Mesendoderm (in vitro differentiated cells): ENCODE results near the gene HES3.

ENCODE experiments used
- DNase-seq: peaks from one replicate; pipeline ENCODE4 v3.0.0; 2013
- H2AK5ac ChIP-seq: 2 replicates; pipeline ENCODE4 v1.6.1; 2013; ENCODE audit warnings: low read length, inconsistent platforms
- H2BK120ac ChIP-seq: 2 replicates; pipeline ENCODE4 v1.6.1; 2013; ENCODE audit warnings: low read depth, mild to moderate bottlenecking, low read length, moderate library complexity, mixed read lengths
- H2BK15ac ChIP-seq: replicated peaks from 2 replicates; pipeline ENCODE4 v1.6.1; 2013; ENCODE audit warnings: low read depth, mild to moderate bottlenecking, moderate library complexity
- H2BK5ac ChIP-seq: 2 replicates; pipeline ENCODE4 v1.6.1; 2013; ENCODE audit warnings: low read length, inconsistent platforms
- H3K18ac ChIP-seq: 2 replicates; pipeline ENCODE4 v1.6.1; 2013; ENCODE audit warnings: mild to moderate bottlenecking, low read length, mixed read lengths
- H3K23ac ChIP-seq: one replicate; pipeline ENCODE4 v1.6.1; 2013; ENCODE audit warnings: low read length
- H3K27ac ChIP-seq: 2 replicates; pipeline ENCODE4 v1.5.1; 2013; ENCODE audit warnings: low read depth, mild to moderate bottlenecking, inconsistent platforms, low read length, moderate library complexity
- H3K27me3 ChIP-seq: 2 replicates; pipeline ENCODE4 v1.6.1; 2013; ENCODE audit warnings: low read length, control low read depth, mild to moderate bottlenecking, inconsistent platforms; ENCODE audit not compliant: insufficient read depth, poor library complexity
- H3K36me3 ChIP-seq: 2 replicates; pipeline ENCODE4 v1.6.1; 2013; ENCODE audit warnings: low read length, inconsistent platforms; ENCODE audit not compliant: control insufficient read depth, insufficient read depth
- H3K4ac ChIP-seq: one replicate; pipeline ENCODE4 v1.6.1; 2013; ENCODE audit warnings: low read depth, mild to moderate bottlenecking, low read length, moderate library complexity
- H3K4me1 ChIP-seq: 2 replicates; pipeline ENCODE4 v1.6.1; 2013; ENCODE audit warnings: low read depth, low read length, inconsistent platforms; ENCODE audit not compliant: control insufficient read depth
- H3K4me2 ChIP-seq: 2 replicates; pipeline ENCODE4 v1.6.1; 2013; ENCODE audit warnings: low read length
- H3K4me3 ChIP-seq: 2 replicates; pipeline ENCODE4 v1.5.1; 2013; ENCODE audit warnings: mild to moderate bottlenecking, low read length
- H3K56ac ChIP-seq: one replicate; pipeline ENCODE4 v1.6.1; 2013; ENCODE audit warnings: low read length
- H3K79me1 ChIP-seq: 2 replicates; pipeline ENCODE4 v1.6.1; 2013; ENCODE audit warnings: low read length, inconsistent platforms
- H3K79me2 ChIP-seq: 2 replicates; pipeline ENCODE4 v1.6.1; 2013; ENCODE audit warnings: mild to moderate bottlenecking, low read length; ENCODE audit not compliant: control insufficient read depth, insufficient read depth
- H3K9ac ChIP-seq: 2 replicates; pipeline ENCODE4 v1.6.1; 2013; ENCODE audit warnings: low read length, inconsistent platforms
- H4K5ac ChIP-seq: one replicate; pipeline ENCODE4 v1.6.1; 2013; ENCODE audit warnings: low read length
- H4K8ac ChIP-seq: one replicate; pipeline ENCODE4 v1.6.1; 2013; ENCODE audit warnings: low read depth, mild to moderate bottlenecking, control low read depth, low read length, moderate library complexity
- WGBS: extraction: QIAGEN DNeasy Blood & Tissue Kit; methylation state at CpG from one replicate; pipeline ENCODE4 v1.1.7; 2013; ENCODE audit warnings: low lambda C conversion rate, missing lambda C conversion rate; ENCODE audit not compliant: insufficient coverage; ENCODE audit errors: extremely low coverage; 5-methylcytosine and 5-hydroxymethylcytosine counted together

Gene HES3

DNA sequence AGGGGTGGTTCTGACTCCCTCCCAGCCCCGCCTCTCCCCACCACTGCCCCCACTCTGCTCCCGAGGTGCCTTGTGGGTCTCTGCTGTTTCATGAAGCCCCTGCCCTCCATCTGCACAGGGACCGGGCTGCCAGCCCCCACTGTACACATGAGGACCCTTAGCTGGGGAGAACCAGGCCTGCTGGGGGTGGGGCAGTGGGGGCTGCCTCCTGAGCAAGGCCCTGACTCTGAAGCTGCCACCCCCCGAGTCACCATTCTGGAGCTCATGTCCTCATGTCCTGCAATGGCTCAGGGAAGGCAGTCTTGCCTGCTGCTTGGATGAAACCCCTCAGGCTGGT, 8.4 kb downstream of the HES3 start:
- no peak overlapping the region for H4K8ac ChIP-seq
- peaks cover 20% of the 10 kb centered on the region for H3K27me3 ChIP-seq
- H3K79me2 ChIP-seq, result no peaks in the 10 kb centered on the region
- H3K4ac ChIP-seq, result no peak overlapping the region
- no peak overlapping the region for H3K27ac ChIP-seq
- no peak overlapping the region for H3K56ac ChIP-seq
- no CpG with 5 or more reads among the region's 4 CpGs for WGBS
- no peak overlapping the region for H3K23ac ChIP-seq
- H3K79me1 ChIP-seq, result no peaks in the 10 kb centered on the region
- H3K18ac ChIP-seq, result no peak overlapping the region
- H2BK15ac ChIP-seq, result no peak overlapping the region
- DNase-seq, result no peak
- H2AK5ac ChIP-seq, result no peak overlapping the region
- H4K5ac ChIP-seq, result no peak overlapping the region
- no peaks in the 10 kb centered on the region for H3K4me1 ChIP-seq
- H2BK120ac ChIP-seq, result no peak overlapping the region
- H2BK5ac ChIP-seq, result no peak overlapping the region
- H3K4me3 ChIP-seq, result no peak overlapping the region
- H3K4me2 ChIP-seq, result no peak overlapping the region
- no peaks in the 10 kb centered on the region for H3K36me3 ChIP-seq
- no peak overlapping the region for H3K9ac ChIP-seq

DNA sequence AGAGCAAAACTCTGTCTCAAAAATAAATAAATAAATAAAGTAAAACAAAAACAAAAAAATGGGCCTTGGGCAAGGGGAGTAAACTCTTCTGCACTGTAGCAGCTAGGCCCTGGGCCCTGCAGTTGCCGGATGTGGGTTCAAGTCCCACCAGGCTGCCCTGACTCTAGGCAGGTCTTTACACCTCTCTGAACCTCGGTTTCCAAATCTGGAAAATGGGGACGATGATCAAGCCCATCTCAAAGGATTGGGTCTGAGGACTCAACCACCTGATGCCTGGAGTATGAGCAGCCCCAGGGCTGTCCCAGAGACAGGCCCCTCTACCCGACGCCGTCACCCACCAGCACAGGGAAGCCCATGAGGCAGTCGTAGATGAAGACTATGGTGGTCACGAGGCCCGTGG, 9.4 kb downstream of the HES3 start:
- no CpG with 5 or more reads among the region's 9 CpGs for WGBS
- H3K23ac ChIP-seq, result no peak overlapping the region

DNA sequence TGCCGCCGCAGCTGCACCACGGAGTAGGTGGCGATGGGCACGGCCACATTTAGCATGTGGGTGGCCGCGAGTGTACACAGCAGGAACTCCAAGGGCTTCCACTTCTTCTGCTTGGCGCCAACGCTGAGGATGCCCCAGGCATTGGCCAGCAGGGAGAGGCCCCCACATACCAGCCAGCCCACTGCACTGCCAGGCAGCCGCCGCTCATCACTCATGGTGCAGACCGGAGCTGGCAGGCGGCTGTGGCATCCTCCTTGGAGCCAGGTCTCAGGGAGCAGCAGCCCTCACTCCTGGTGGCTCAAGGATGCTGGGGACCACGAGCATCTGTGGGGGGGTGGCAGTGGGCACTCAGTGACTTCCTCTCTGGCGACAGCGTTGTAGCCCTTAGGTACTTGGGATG, 10.7 kb downstream of the HES3 start:
- no peak overlapping the region for H3K18ac ChIP-seq
- WGBS, result no CpG with 5 or more reads among the region's 16 CpGs
- H3K27ac ChIP-seq, result no peak overlapping the region
- H3K4ac ChIP-seq, result no peak overlapping the region
- no peak overlapping the region for H3K9ac ChIP-seq
- no peaks in the 10 kb centered on the region for H3K79me1 ChIP-seq
- no peak for DNase-seq
- no peak overlapping the region for H2BK120ac ChIP-seq
- no peaks in the 10 kb centered on the region for H3K4me1 ChIP-seq
- H3K36me3 ChIP-seq, result no peaks in the 10 kb centered on the region
- H3K79me2 ChIP-seq, result no peaks in the 10 kb centered on the region
- no peak overlapping the region for H4K8ac ChIP-seq
- peaks cover 12% of the 10 kb centered on the region for H3K27me3 ChIP-seq
- H3K4me2 ChIP-seq, result no peak overlapping the region
- H4K5ac ChIP-seq, result no peak overlapping the region
- no peak overlapping the region for H3K56ac ChIP-seq
- no peak overlapping the region for H2BK5ac ChIP-seq
- H3K4me3 ChIP-seq, result no peak overlapping the region
- no peak overlapping the region for H2AK5ac ChIP-seq
- H3K23ac ChIP-seq, result no peak overlapping the region
- H2BK15ac ChIP-seq, result no peak overlapping the region

More for the DNA sequence above, 9.4 kb downstream of the HES3 start:
- H2BK120ac ChIP-seq, result no peak overlapping the region
- H3K79me1 ChIP-seq, result no peaks in the 10 kb centered on the region
- DNase-seq, result no peak
- no peak overlapping the region for H4K8ac ChIP-seq
- H3K36me3 ChIP-seq, result no peaks in the 10 kb centered on the region
- no peaks in the 10 kb centered on the region for H3K79me2 ChIP-seq
- no peak overlapping the region for H3K4me3 ChIP-seq
- H3K4me1 ChIP-seq, result no peaks in the 10 kb centered on the region
- H3K4me2 ChIP-seq, result no peak overlapping the region
- H2BK15ac ChIP-seq, result no peak overlapping the region
- peaks cover 20% of the 10 kb centered on the region for H3K27me3 ChIP-seq
- H3K4ac ChIP-seq, result no peak overlapping the region
- H3K18ac ChIP-seq, result no peak overlapping the region
- no peak overlapping the region for H3K56ac ChIP-seq
- no peak overlapping the region for H3K9ac ChIP-seq
- H2AK5ac ChIP-seq, result no peak overlapping the region
- H4K5ac ChIP-seq, result no peak overlapping the region
- H2BK5ac ChIP-seq, result no peak overlapping the region
- H3K27ac ChIP-seq, result no peak overlapping the region

DNA sequence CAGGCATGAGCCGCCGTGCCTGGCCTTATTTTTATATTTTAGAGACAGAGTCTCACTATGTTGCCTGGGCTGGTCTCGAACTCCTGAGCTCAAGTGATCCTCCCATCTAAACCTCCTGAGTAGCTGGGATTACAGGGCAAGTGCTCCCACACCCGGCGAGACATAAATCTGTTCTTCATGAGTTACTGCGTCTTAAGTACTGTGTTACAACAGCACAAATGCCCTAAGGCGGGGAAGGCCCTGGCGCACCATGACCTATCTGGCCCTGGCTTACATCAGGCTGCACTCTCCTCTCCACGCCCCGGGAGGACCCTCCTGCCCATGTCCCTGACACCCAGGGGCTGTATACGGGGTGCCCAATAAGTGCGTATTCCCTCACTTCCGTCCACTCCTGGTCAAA, 12.7 kb downstream of the HES3 start:
- Histone ChIP-seq H4K8ac (no peak overlapping the region), H3K36me3 (no peaks in the 10 kb centered on the region), H3K79me2 (no peaks in the 10 kb centered on the region), H2BK5ac (no peak overlapping the region), H3K4me3 (no peak overlapping the region), H3K9ac (no peak overlapping the region), H2BK15ac (no peak overlapping the region), H3K23ac (no peak overlapping the region), H4K5ac (no peak overlapping the region), H3K56ac (no peak overlapping the region), H3K4ac (no peak overlapping the region), H3K79me1 (no peaks in the 10 kb centered on the region), H3K4me2 (no peak overlapping the region), H3K27me3 (no peaks in the 10 kb centered on the region), H3K4me1 (no peaks in the 10 kb centered on the region), H3K27ac (no peak overlapping the region), H2AK5ac (no peak overlapping the region), H2BK120ac (no peak overlapping the region), H3K18ac (no peak overlapping the region)
- DNase-seq, result no peak
- WGBS, result no CpG with 5 or more reads among the region's 13 CpGs

DNA sequence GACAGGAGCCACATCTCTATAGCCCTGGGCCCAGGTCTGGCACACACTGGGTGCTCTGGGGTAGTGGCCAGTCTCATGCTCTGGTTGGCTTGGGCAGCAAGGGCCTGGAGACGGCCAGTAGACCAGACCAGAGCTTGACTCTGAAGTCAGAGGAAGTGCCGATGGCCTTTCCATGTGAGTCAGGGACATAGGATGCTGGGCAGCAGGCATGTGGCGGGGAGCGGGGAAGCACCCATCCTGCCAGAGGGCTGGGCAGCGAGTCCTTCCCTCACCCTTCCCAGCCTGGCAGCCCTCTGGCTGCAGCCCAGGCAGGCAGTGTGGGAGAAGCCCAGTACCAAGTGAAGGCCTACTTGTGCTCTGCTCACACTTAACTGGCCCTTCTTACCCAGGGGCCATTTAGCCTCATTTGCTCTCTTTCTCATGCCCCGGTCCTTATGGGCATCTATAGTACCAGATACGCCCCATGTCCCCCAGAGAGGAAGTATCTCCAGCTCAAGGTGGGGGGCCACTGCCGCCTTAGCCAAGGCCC, 13.6 kb downstream of the HES3 start:
- H3K4me2 ChIP-seq, result no peak overlapping the region
- whole genome bisulfite sequencing, result no CpG with 5 or more reads among the region's 8 CpGs
- no peak overlapping the region for H2BK120ac ChIP-seq
- H4K5ac ChIP-seq, result no peak overlapping the region
- no peaks in the 10 kb centered on the region for H3K27me3 ChIP-seq
- no peaks in the 10 kb centered on the region for H3K79me1 ChIP-seq
- no peak overlapping the region for H4K8ac ChIP-seq
- no peak overlapping the region for H3K4me3 ChIP-seq
- H2AK5ac ChIP-seq, result no peak overlapping the region
- H3K9ac ChIP-seq, result no peak overlapping the region
- H3K4ac ChIP-seq, result no peak overlapping the region
- H3K79me2 ChIP-seq, result no peaks in the 10 kb centered on the region
- H2BK5ac ChIP-seq, result no peak overlapping the region
- H3K36me3 ChIP-seq, result no peaks in the 10 kb centered on the region
- H3K18ac ChIP-seq, result no peak overlapping the region
- no peak overlapping the region for H2BK15ac ChIP-seq
- DNase-seq, result no peak
- no peak overlapping the region for H3K56ac ChIP-seq
- no peaks in the 10 kb centered on the region for H3K4me1 ChIP-seq
- H3K27ac ChIP-seq, result no peak overlapping the region
- no peak overlapping the region for H3K23ac ChIP-seq

DNA sequence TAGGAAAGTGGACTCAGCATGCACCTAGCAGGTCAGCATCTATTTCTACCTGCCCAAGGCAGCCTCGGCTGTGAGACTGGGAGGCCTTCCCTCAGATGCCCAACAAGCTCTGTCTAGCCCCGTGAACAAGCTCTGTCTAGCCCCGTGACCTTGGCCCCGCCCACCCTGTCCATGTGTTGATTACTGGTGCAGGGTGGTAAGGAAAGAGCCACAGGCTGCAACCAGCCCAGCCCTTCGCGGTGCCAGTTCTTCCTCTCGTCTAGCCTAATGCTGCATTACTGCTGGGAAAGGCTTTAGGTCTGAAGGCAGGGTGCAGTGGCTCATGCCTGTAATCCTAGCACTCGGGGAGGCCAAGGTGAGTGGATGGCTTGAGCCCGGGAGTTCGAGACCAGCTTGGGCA, 14.7 kb downstream of the HES3 start:
- no peak overlapping the region for H3K4ac ChIP-seq
- no peaks in the 10 kb centered on the region for H3K27me3 ChIP-seq
- no CpG with 5 or more reads among the region's 10 CpGs for WGBS
- H2BK5ac ChIP-seq, result no peak overlapping the region
- H2BK15ac ChIP-seq, result no peak overlapping the region
- no peak overlapping the region for H3K27ac ChIP-seq
- H3K56ac ChIP-seq, result no peak overlapping the region
- no peak overlapping the region for H2BK120ac ChIP-seq
- no peak overlapping the region for H4K5ac ChIP-seq
- H4K8ac ChIP-seq, result no peak overlapping the region
- DNase-seq, result no peak
- no peak overlapping the region for H2AK5ac ChIP-seq
- no peaks in the 10 kb centered on the region for H3K79me2 ChIP-seq
- H3K18ac ChIP-seq, result no peak overlapping the region
- no peaks in the 10 kb centered on the region for H3K4me1 ChIP-seq
- no peak overlapping the region for H3K4me2 ChIP-seq
- H3K36me3 ChIP-seq, result no peaks in the 10 kb centered on the region
- no peak overlapping the region for H3K9ac ChIP-seq
- H3K23ac ChIP-seq, result no peak overlapping the region
- no peak overlapping the region for H3K4me3 ChIP-seq
- H3K79me1 ChIP-seq, result no peaks in the 10 kb centered on the region
